Liver (tissue), 9 donors: ENCODE results near the gene HSD11B1L. TPM values are rescaled to one million over a fixed set of nuclear protein-coding genes. Genes with fewer than 3 reads are reported as not detected.

Source experiments
- DNase-seq: peaks from one replicate; pipeline ENCODE4 v3.0.0-alpha.2; 2017; ENCODE audit warnings: low spot score
- H3K27ac ChIP-seq, 2 donors: one replicate each; pipeline ENCODE4 v1.7.0; 2013; ENCODE audit warnings: inconsistent platforms in 2 of 2, low read length in 2 of 2, control low read depth in 1 of 2, low read depth in 1 of 2, mild to moderate bottlenecking in 1 of 2
- H3K27me3 ChIP-seq, 4 donors: one replicate each; pipeline versions ENCODE4 v1.6.1 to v1.7.0; 2013; ENCODE audit warnings: low read length in 3 of 4, inconsistent platforms in 1 of 4, mild to moderate bottlenecking in 1 of 4, moderate library complexity in 1 of 4; ENCODE audit not compliant: control insufficient read depth in 4 of 4, insufficient read depth in 4 of 4
- H3K36me3 ChIP-seq, 4 donors: one replicate each; pipeline versions ENCODE4 v1.6.1 to v1.7.0; 2013; ENCODE audit warnings: low read length in 3 of 4, mild to moderate bottlenecking in 3 of 4, low read depth in 1 of 4, moderate library complexity in 1 of 4; ENCODE audit not compliant: control insufficient read depth in 4 of 4, insufficient read depth in 3 of 4
- H3K4me1 ChIP-seq, 4 donors: one replicate each; pipeline versions ENCODE4 v1.6.1 to v1.7.0; 2013; ENCODE audit warnings: low read length in 3 of 4, mild to moderate bottlenecking in 3 of 4, moderate library complexity in 1 of 4; ENCODE audit not compliant: control insufficient read depth in 4 of 4, insufficient read depth in 4 of 4
- H3K4me3 ChIP-seq, 3 donors: one replicate each; pipeline versions ENCODE4 v1.6.1 to v1.7.0; 2013; ENCODE audit warnings: low read length in 3 of 3, control low read depth in 1 of 3, low read depth in 1 of 3, mild to moderate bottlenecking in 1 of 3
- H3K9ac ChIP-seq, 2 donors: one replicate each; pipeline ENCODE4 v1.7.0; 2013; ENCODE audit warnings: low read length in 2 of 2, mild to moderate bottlenecking in 2 of 2, moderate library complexity in 2 of 2, control low read depth in 1 of 2, low read depth in 1 of 2
- H3K9me3 ChIP-seq, 4 donors: one replicate each; pipeline versions ENCODE4 v1.6.1 to v1.7.0; 2013; ENCODE audit warnings: low read length in 3 of 4; ENCODE audit not compliant: control insufficient read depth in 4 of 4
- ATF3 ChIP-seq: IDR thresholded peaks from 2 replicates; pipeline ENCODE4 v1.6.1; 2016; ENCODE audit warnings: antibody characterized with exemption
- EGR1 ChIP-seq, 2 donors: IDR thresholded peaks; 2 replicates each; pipeline ENCODE4 v1.6.1; 2016 to 2018; ENCODE audit warnings: antibody characterized with exemption in 2 of 2, low read depth in 2 of 2
- FOXA1 ChIP-seq: IDR thresholded peaks from 2 replicates; pipeline ENCODE4 v1.6.1; 2016; ENCODE audit warnings: antibody characterized with exemption
- GABPA ChIP-seq, 2 donors: IDR thresholded peaks in 1 of 2; conservative IDR thresholded peaks in 1 of 2; 2 replicates each; pipeline ENCODE4 v1.6.1; 2016; ENCODE audit warnings: antibody characterized with exemption in 2 of 2, mild to moderate bottlenecking in 1 of 2, moderate library complexity in 1 of 2
- NR2F2 ChIP-seq: IDR thresholded peaks from 2 replicates; pipeline ENCODE4 v1.6.1; 2016; ENCODE audit warnings: antibody characterized with exemption
- RXRA ChIP-seq, 2 donors: IDR thresholded peaks; 2 replicates each; pipeline ENCODE4 v1.6.1; 2017 to 2018; ENCODE audit warnings: antibody characterized with exemption in 2 of 2, mild to moderate bottlenecking in 1 of 2
- SP1 ChIP-seq: IDR thresholded peaks from 2 replicates; pipeline ENCODE4 v1.6.1; 2018; ENCODE audit warnings: antibody characterized with exemption, mild to moderate bottlenecking
- TAF1 ChIP-seq: conservative IDR thresholded peaks from 2 replicates; pipeline ENCODE4 v1.6.1; 2016; ENCODE audit warnings: antibody characterized with exemption, mild to moderate bottlenecking
- WGBS: extraction: QIAGEN DNeasy Blood & Tissue Kit; methylation state at CpG from one replicate; pipeline ENCODE4 v1.1.7; 2013; 5-methylcytosine and 5-hydroxymethylcytosine counted together
- polyA plus RNA-seq, 2 donors: library from polyadenylated mRNA; stranded (reverse) in 1 of 2; unstranded in 1 of 2; fragments of 200-250 nt in 1 of 2; fragments of >200 nt in 1 of 2; fragmentation: Nextera tagmentation in 1 of 2; extraction: Ambion mirVana in 1 of 2; gene quantifications; one replicate each; pipeline versions ENCODE4 v1.2.1 to v1.2.3, GENCODE V29; 2013 to 2015
- total RNA-seq, 2 donors: library from RNA; depleted of rRNA; stranded (reverse); fragments of >200 nt; gene quantifications; one replicate each; pipeline ENCODE4 v1.2.3, GENCODE V29; 2014
- TF ChIP-seq, protein P1 (sequence below): fragments of 150-350 bp; IDR thresholded peaks from 2 replicates; pipeline ENCODE4 v1.5.1; 2017; ENCODE audit warnings: improper control_type of control experiment, low read depth, low read length; ENCODE audit not compliant: missing input control
- donor health status: healthy.
- donor health status: healthy.
- donor health status: healthy.
- donor health status: healthy.
- donor health status: healthy.

The HSD11B1L gene
- total and polyA plus RNA-seq, 4 donors = 1.3 to 2.5 (median 1.9) TPM

DNA sequence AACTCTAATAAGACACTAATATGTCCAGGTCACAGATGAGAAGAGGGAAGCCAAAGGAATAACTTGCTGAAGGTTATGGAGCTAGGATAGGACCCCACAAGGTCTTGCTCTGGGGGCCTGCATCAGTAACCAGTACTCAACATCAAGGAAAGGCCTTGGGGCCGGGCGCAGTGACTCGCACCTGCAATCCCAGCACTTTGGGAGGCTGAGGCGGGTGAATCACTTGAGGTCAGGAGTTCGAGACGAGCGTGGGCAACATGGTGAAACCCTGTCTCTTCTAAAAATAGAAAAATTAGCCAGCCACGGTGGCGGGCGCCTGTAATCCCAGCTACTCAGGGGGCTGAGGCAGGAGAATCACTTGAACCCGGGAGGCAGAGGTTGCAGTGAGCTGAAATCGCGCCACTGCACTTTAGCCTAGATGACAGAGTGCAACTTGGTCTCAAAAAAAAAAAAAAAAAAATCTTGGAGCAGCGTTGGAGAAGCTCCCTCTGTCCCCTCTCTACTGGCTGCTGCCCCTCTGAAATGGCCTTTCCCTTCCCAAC lies 37.3 kb downstream of the HSD11B1L start:
- Histone ChIP-seq H3K4me3 (no peak overlapping the region), H3K4me1 (peaks cover 3 to 34% (median 29%) of the 10 kb centered on the region in 4 donors), H3K27ac (peak overlapping the region; percentile 14 to 18), H3K27me3 (no peaks in the 10 kb centered on the region), H3K9ac (peak overlapping the region in 1 of 2 donors; percentile 98), H3K9me3 (no peaks in the 10 kb centered on the region), H3K36me3 (peaks cover under 1 to 10% (median 6%) of the 10 kb centered on the region in 4 donors)
- TF ChIP-seq ATF3 (no peak), NR2F2 (no peak), RXRA (IDR thresholded peaks at IDR 0.05) (no peak), EGR1 (IDR thresholded peaks at IDR 0.05; ENCODE audit: low read depth in 2 of 2) (no peak)
- TF ChIP-seq, protein P1, sequence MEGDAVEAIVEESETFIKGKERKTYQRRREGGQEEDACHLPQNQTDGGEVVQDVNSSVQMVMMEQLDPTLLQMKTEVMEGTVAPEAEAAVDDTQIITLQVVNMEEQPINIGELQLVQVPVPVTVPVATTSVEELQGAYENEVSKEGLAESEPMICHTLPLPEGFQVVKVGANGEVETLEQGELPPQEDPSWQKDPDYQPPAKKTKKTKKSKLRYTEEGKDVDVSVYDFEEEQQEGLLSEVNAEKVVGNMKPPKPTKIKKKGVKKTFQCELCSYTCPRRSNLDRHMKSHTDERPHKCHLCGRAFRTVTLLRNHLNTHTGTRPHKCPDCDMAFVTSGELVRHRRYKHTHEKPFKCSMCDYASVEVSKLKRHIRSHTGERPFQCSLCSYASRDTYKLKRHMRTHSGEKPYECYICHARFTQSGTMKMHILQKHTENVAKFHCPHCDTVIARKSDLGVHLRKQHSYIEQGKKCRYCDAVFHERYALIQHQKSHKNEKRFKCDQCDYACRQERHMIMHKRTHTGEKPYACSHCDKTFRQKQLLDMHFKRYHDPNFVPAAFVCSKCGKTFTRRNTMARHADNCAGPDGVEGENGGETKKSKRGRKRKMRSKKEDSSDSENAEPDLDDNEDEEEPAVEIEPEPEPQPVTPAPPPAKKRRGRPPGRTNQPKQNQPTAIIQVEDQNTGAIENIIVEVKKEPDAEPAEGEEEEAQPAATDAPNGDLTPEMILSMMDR = no peak
- DNase-seq = no peak
- WGBS = 75% methylated on average over 14 of the region's 14 CpGs

- 30% methylated on average over 11 of the region's 11 CpGs for WGBS
- no peaks in the 10 kb centered on the region for H3K27me3 ChIP-seq
- DNase-seq = no peak
- no peaks in the 10 kb centered on the region for H3K9me3 ChIP-seq
- peak; percentile 21 for TF ChIP-seq ATF3
- peak in 1 of 2 donors; percentile 23 for TF ChIP-seq GABPA (IDR thresholded peaks at IDR 0.05 in 1 of 2, conservative IDR thresholded peaks at IDR 0.05 in 1 of 2)
- TF ChIP-seq SP1 = no peak
- peaks cover 3 to 34% (median 29%) of the 10 kb centered on the region in 4 donors for H3K4me1 ChIP-seq
- peak overlapping the region; percentile 81 to 96 (median 90) for H3K4me3 ChIP-seq
- H3K27ac ChIP-seq = peak overlapping the region; percentile 14 to 94
- peak overlapping the region; percentile 89 to 98 for H3K9ac ChIP-seq
- peaks cover 0 to 6% (median 1%) of the 10 kb centered on the region in 4 donors for H3K36me3 ChIP-seq
Measured at GRCh38 chr19:5718579-5719273, 37.9 kb downstream of the HSD11B1L start.

- peak overlapping the region; percentile 94 to 98 for H3K27ac ChIP-seq
- peak overlapping the region; percentile 89 to 98 for H3K9ac ChIP-seq
- H3K9me3 ChIP-seq = no peaks in the 10 kb centered on the region
- H3K4me1 ChIP-seq = peaks cover 3 to 27% (median 24%) of the 10 kb centered on the region in 4 donors
- no peaks in the 10 kb centered on the region for H3K27me3 ChIP-seq
- peak overlapping the region; percentile 81 to 96 (median 90) for H3K4me3 ChIP-seq
- H3K36me3 ChIP-seq = peaks cover 0 to 4% (median 0%) of the 10 kb centered on the region in 4 donors
- no peak for DNase-seq
- TF ChIP-seq TAF1 = no peak
- no peak for TF ChIP-seq FOXA1
- under 1% methylated on average over 58 of the region's 58 CpGs for whole genome bisulfite sequencing
Measured at GRCh38 chr19:5719274-5719960, 38.6 kb downstream of the HSD11B1L start.
